Activated T-helper 1 cell treated with anti-CD3 and anti-CD28 coated beads, Interleukin-12 subunit alpha, Interleukin-12 subunit beta, Interleukin-2, Interleukin-4 antibody, amounts not matched to agents 30 ng/mL and 10 ng/mL and 1 ng/mL, durations not matched to agents 14 hours and 24 hours and 36 hours (primary cell): ENCODE measurements around the gene RSU1. TPM values are rescaled to one million over a fixed set of nuclear protein-coding genes. Genes with fewer than 3 reads are reported as not detected.

Source experiments
- DNase-seq: peaks from one replicate; pipeline ENCODE4 v3.0.0; 2021; ENCODE audit warnings: low spot score
- H3K27ac Mint-ChIP-seq: one replicate; pipeline ENCODE4 v1.8.0; 2021; ENCODE audit warnings: mild to moderate bottlenecking, mixed read lengths
- H3K27me3 Mint-ChIP-seq: one replicate; pipeline ENCODE4 v1.8.0; 2022; ENCODE audit warnings: mild to moderate bottlenecking, moderate library complexity, mixed read lengths; ENCODE audit not compliant: insufficient read depth
- H3K36me3 Mint-ChIP-seq: one replicate; pipeline ENCODE4 v1.8.0; 2021; ENCODE audit warnings: low read depth, mixed read lengths
- H3K4me1 Mint-ChIP-seq: one replicate; pipeline ENCODE4 v1.8.0; 2021; ENCODE audit warnings: low read depth, mixed read lengths
- H3K4me3 Mint-ChIP-seq: one replicate; pipeline ENCODE4 v1.8.0; 2021; ENCODE audit warnings: mild to moderate bottlenecking, moderate library complexity, mixed read lengths
- H3K9me3 Mint-ChIP-seq: one replicate; pipeline ENCODE4 v1.8.0; 2021; ENCODE audit warnings: mixed read lengths
- intact Hi-C: fragments of 100-400 bp; cut with micrococcal nuclease; formaldehyde crosslinking; loops from one replicate; pipeline ENCODE4 v1.15.1; 2024
- total RNA-seq: library from RNA; stranded (reverse); gene quantifications from 2 replicates; pipeline ENCODE4 v1.2.3, GENCODE V29; 2022

RSU1 gene
- total RNA-seq, 1 donor from 2014 or later: 46.9 TPM

DNA sequence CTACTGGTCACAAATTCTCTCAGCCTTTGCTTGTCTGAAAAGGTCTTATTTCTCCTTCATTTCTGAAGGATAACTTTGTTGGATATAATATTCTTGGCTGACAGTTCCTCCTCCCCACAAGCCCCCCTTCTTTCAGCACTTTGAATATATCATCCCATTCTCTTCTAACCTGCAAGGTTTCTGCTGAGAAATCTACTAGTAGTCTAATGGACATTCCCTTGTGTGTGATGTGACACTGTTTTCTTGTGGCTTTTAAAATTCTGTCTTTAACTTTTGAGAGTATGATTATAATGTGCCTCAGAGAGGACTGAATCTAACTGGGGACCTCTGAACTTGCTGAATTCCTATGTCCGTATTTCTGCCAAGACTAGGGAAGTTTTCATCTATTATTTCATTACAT lies 104.3 kb downstream of the RSU1 start:
- no peaks in the 10 kb centered on the region for H3K27me3 Mint-ChIP-seq
- H3K4me3 Mint-ChIP-seq: no peak overlapping the region
- H3K27ac Mint-ChIP-seq: no peak overlapping the region
- H3K4me1 Mint-ChIP-seq: no peaks in the 10 kb centered on the region
- H3K9me3 Mint-ChIP-seq: peaks cover 59% of the 10 kb centered on the region
- DNase-seq: no peak
- H3K36me3 Mint-ChIP-seq: peaks cover 18% of the 10 kb centered on the region
- intact Hi-C loops: no loop called here

DNA sequence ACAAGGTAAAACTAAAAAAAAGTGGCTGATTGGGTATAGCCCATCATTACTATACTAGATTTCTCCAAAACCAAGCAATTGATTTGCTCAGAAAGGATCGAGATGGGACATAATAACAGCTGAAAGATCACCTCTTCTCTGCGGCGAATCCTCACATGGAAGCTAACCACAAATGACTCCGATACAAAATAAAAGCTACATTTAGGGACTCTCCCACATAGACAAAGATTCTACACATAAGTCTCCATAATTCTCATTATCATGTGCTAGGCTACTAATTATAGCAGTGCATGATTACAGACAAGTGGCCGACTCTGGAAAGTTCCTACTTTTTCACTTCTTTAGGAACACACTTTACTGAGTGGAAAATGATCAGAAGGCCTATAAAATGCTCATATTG lies 116.9 kb downstream of the RSU1 start:
- Mint-ChIP-seq H3K36me3 (peaks cover 3% of the 10 kb centered on the region), H3K27me3 (no peaks in the 10 kb centered on the region), H3K9me3 (peaks cover 4% of the 10 kb centered on the region), H3K27ac (no peak overlapping the region), H3K4me3 (no peak overlapping the region), H3K4me1 (no peaks in the 10 kb centered on the region)
- intact Hi-C loops: no loop called here
- DNase-seq: no peak

DNA sequence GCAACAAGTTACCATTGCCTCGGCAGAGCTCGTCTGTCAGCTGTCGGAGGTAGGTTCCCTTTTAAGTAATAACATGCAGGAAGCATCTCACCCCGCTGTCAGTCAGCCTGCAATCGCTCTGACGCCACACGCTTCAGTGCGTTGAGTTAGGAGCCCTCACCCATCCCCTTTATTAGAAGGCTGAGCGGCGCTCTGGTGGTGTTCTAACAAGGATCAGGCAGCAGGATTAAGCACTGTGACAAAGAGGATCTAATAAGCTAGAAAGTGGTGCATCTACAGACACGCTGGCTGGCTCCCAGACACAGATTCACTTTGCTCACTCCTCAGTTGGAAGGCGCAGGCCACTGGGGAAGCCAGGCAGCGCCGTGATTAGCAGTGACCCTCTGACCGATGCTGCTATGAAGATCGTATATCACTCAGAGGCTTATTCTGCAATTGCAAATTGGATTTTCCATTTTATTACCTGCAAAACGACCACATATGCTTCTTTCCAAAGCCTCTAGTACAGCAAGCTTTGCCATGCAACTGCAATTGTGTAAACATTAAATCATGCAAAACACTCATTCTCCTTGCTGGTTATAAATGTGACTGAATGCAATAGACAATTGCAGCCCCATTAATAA lies 117.7 kb downstream of the RSU1 start:
- H3K27ac Mint-ChIP-seq: no peak overlapping the region

DNA sequence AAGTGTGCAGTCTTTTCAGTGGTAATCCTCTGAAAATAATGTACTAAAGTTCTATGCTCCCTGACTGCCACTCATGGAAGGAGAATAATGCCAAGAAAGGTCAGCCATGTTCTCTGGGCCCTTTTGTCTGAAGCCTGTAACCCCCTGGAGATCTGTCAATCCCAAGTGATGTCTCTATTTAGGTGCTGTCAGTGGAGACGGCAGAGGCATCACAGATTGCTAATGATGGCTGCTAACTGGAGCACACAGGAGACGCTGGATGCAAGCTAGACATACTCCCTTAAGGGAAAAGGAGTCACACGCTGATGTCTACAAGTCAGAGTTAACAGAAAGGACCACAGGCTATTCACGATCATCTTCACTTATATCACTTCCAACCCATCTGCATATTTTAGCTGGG lies 118.8 kb downstream of the RSU1 start:
- H3K9me3 Mint-ChIP-seq: no peaks in the 10 kb centered on the region
- no peak overlapping the region for H3K27ac Mint-ChIP-seq
- no peak for DNase-seq
- intact Hi-C loops: no loop called here
- H3K4me1 Mint-ChIP-seq: no peaks in the 10 kb centered on the region
- no peaks in the 10 kb centered on the region for H3K36me3 Mint-ChIP-seq
- H3K27me3 Mint-ChIP-seq: no peaks in the 10 kb centered on the region
- H3K4me3 Mint-ChIP-seq: no peak overlapping the region

More for the DNA sequence above, 117.7 kb downstream of the RSU1 start:
- H3K9me3 Mint-ChIP-seq: no peaks in the 10 kb centered on the region
- no peaks in the 10 kb centered on the region for H3K27me3 Mint-ChIP-seq
- intact Hi-C loops: no loop called here
- no peak for DNase-seq
- no peaks in the 10 kb centered on the region for H3K4me1 Mint-ChIP-seq
- no peaks in the 10 kb centered on the region for H3K36me3 Mint-ChIP-seq
- no peak overlapping the region for H3K4me3 Mint-ChIP-seq

DNA sequence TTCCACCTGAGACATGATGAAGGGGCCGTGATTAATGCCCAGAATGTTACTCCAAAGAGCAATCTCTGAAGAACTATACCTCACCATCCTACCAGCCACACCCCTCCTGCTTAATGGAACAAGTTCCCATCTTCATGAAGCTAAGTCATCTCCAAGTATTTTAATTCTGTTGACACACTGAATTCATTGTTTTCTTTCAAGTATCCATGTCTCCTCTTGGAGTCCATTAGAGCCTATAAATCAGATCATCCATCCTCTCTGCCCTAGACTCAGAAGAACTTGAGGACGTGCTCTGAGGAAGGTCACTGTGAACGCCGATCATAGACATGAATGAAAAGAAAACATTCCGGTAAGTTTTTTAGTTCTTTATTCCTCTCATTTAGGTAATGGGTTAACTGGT lies 126.8 kb downstream of the RSU1 start:
- no peak overlapping the region for H3K4me3 Mint-ChIP-seq
- DNase-seq: no peak
- H3K27ac Mint-ChIP-seq: no peak overlapping the region
- H3K4me1 Mint-ChIP-seq: no peaks in the 10 kb centered on the region
- H3K9me3 Mint-ChIP-seq: no peaks in the 10 kb centered on the region
- intact Hi-C loops: no loop called here
- H3K36me3 Mint-ChIP-seq: no peaks in the 10 kb centered on the region
- H3K27me3 Mint-ChIP-seq: no peaks in the 10 kb centered on the region

DNA sequence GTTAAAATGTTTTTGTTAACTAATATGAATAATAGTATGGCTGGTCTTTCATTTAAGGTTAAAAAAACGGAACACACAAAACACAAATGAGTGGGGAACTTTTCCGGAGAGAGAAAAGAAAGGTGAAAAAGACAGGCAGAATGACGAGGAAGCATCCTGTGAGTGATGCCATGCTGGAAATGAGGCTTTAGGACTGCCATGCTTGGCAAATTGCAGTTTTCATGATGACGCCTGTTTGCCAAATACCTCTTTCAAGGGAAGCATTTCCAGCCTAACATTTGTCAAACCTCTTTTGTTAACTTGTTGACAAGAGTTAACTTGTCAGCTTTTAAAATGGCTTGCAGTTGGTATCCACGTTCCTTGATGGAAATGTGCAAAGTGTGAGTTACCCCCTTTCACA lies 127.5 kb downstream of the RSU1 start:
- H3K9me3 Mint-ChIP-seq: no peaks in the 10 kb centered on the region

DNA sequence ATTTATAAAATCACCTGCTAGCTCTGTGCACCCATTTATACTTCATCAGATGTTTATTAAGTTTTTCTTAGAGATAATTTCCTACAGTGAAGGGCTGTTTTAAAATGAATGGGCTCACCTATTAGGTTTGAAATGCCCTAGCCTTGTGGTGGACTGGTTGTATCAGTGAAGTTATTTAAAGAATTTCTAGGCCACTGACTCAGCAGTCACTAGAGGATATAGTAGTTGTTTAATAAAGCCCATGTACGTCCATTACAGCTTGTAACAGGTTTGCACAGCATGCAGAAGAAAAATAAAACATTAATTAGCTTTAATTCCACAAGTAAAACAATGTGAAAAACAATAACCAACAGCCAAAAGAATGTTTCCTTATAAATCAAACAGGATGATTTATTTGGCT lies 128.0 kb downstream of the RSU1 start:
- no peaks in the 10 kb centered on the region for H3K4me1 Mint-ChIP-seq
- DNase-seq: no peak
- H3K36me3 Mint-ChIP-seq: no peaks in the 10 kb centered on the region
- no peaks in the 10 kb centered on the region for H3K9me3 Mint-ChIP-seq
- intact Hi-C loops: no loop called here
- no peaks in the 10 kb centered on the region for H3K27me3 Mint-ChIP-seq
- no peak overlapping the region for H3K4me3 Mint-ChIP-seq
- no peak overlapping the region for H3K27ac Mint-ChIP-seq

More for the DNA sequence above, 127.5 kb downstream of the RSU1 start:
- no peak for DNase-seq
- intact Hi-C loops: no loop called here
- H3K27me3 Mint-ChIP-seq: no peaks in the 10 kb centered on the region
- no peaks in the 10 kb centered on the region for H3K4me1 Mint-ChIP-seq
- H3K4me3 Mint-ChIP-seq: no peak overlapping the region
- no peak overlapping the region for H3K27ac Mint-ChIP-seq
- H3K36me3 Mint-ChIP-seq: no peaks in the 10 kb centered on the region

DNA sequence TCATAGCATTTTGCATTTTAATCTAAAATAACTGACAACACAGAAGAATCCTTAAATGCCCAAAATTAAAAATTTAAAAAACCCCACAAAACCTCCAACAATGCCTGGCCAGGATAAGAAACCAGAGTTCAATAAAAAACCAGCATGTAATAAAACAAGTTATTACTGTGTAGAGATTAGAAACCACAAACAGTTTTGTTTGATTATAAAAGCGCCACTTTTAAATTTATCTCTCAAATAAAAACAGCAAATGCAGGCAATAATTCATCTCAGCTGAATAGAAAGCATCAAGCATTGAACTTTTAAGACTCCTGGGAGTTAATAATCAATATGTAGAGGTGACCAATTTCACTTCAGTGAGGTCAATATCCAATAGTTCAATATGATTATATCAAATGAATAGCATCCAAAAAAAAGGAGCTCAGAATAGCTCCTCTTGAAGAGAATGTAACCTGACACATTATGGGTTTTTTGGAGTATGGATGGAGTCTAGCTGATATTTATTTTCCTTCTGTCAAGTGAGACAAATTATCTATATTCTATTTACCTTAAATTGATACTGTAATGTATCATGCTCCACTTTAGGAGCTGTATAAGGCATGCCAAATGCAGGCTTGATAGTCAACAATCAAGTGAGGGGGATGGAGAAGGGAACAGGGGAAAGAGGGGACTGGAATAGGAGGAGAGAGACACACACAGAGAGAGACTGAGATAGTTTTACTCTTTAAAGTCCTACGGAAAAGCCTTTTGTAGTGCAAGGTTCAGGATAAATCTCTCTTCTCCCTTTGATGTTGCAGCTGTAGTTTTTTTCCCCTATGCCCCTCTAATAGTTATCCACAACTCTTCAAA lies 130.9 kb downstream of the RSU1 start:
- Mint-ChIP-seq H3K9me3 (no peaks in the 10 kb centered on the region), H3K27ac (no peak overlapping the region), H3K4me1 (no peaks in the 10 kb centered on the region), H3K4me3 (no peak overlapping the region), H3K36me3 (no peaks in the 10 kb centered on the region), H3K27me3 (no peaks in the 10 kb centered on the region)
- intact Hi-C loops: no loop called here
- no peak for DNase-seq

DNA sequence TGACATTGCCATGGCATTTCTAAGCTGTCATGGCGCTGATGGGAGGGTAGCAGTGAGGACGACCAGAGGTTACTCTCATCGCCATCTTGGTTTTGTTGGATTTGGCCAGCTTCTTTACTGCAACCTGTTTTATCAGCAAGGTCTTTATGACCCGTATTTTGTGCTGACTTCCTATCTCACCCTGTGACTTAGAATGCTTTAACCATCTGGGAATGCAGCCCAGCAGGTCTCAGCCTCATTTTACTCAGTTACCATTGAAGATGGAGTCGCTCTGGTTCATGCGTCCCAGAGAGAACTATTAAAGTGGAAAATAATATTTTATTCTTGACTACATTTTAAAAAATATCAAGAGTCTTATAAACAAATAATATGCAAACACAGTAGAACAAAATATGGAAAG lies 131.7 kb downstream of the RSU1 start:
- intact Hi-C loops: no loop called here
- no peaks in the 10 kb centered on the region for H3K27me3 Mint-ChIP-seq
- DNase-seq: no peak
- no peak overlapping the region for H3K4me3 Mint-ChIP-seq
- H3K9me3 Mint-ChIP-seq: no peaks in the 10 kb centered on the region
- H3K27ac Mint-ChIP-seq: no peak overlapping the region
- no peaks in the 10 kb centered on the region for H3K4me1 Mint-ChIP-seq
- no peaks in the 10 kb centered on the region for H3K36me3 Mint-ChIP-seq

DNA sequence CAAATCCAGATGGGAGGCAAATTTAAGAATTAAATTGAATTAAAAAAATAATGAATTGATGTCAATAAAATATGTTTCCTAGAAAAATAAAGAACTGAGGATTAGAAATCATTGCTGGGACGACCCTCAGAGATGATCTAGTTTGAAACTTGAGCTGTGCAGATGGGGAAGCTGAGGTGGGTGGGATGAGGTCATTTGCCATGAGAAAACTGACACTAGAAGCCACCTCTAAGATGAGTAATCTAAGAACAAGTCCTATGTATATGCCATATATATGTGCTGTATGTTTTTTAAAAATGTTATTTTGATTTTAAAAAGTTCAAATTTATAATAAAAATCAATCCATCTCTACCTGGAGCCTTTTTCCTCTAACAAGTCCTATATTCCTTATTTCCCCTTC lies 135.7 kb downstream of the RSU1 start:
- Mint-ChIP-seq H3K27me3 (no peaks in the 10 kb centered on the region), H3K4me1 (no peaks in the 10 kb centered on the region), H3K9me3 (peaks cover 10% of the 10 kb centered on the region), H3K4me3 (no peak overlapping the region), H3K36me3 (peaks cover 5% of the 10 kb centered on the region), H3K27ac (no peak overlapping the region)
- intact Hi-C loops: no loop called here
- DNase-seq: no peak

DNA sequence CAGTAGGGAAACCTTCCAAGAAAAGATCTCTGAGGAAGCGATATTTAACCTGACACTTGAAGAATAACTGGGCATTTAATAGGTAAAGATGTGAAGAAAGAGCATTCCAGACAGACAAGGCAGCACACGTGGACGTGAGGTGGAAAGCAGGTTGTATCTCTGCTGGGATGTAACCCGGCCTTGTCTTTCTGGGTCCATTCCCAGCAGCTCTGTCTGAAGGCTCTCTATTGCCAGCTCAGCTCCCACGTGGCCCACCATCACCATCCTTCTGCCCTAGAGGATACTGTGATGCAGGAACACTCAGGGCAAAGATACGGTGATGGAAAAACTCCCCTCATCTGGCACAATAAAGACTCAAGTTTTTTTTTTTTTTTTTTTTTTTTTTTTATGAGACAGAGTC lies 137.7 kb downstream of the RSU1 start:
- H3K27ac Mint-ChIP-seq: no peak overlapping the region
- H3K9me3 Mint-ChIP-seq: peaks cover 10% of the 10 kb centered on the region
- peaks cover 7% of the 10 kb centered on the region for H3K36me3 Mint-ChIP-seq
- DNase-seq: no peak
- no peak overlapping the region for H3K4me3 Mint-ChIP-seq
- intact Hi-C loops: no loop called here
- H3K4me1 Mint-ChIP-seq: no peaks in the 10 kb centered on the region
- H3K27me3 Mint-ChIP-seq: no peaks in the 10 kb centered on the region

DNA sequence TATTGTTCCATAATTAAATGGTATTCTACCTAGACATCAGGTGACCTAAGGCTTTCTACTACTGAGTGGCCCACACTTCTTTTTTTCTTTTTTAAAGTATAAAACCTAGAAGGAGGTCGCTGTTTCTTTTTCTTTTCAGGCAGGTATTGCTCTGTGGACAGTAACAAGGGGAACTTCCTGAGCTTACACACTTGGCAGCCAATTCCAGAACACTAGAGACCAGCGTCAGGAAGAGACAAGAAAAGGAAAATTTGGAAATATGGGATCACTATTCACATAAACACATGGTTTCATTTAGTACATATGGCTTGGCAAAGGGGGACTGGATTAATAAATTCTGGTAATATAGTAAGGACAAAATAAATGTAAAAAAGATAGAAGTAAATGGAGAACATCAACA lies 141.9 kb downstream of the RSU1 start:
- intact Hi-C loops: no loop called here
- peaks cover 13% of the 10 kb centered on the region for H3K9me3 Mint-ChIP-seq
- H3K4me1 Mint-ChIP-seq: no peaks in the 10 kb centered on the region
- H3K4me3 Mint-ChIP-seq: no peak overlapping the region
- peaks cover 11% of the 10 kb centered on the region for H3K36me3 Mint-ChIP-seq
- H3K27ac Mint-ChIP-seq: no peak overlapping the region
- no peak for DNase-seq
- H3K27me3 Mint-ChIP-seq: no peaks in the 10 kb centered on the region

DNA sequence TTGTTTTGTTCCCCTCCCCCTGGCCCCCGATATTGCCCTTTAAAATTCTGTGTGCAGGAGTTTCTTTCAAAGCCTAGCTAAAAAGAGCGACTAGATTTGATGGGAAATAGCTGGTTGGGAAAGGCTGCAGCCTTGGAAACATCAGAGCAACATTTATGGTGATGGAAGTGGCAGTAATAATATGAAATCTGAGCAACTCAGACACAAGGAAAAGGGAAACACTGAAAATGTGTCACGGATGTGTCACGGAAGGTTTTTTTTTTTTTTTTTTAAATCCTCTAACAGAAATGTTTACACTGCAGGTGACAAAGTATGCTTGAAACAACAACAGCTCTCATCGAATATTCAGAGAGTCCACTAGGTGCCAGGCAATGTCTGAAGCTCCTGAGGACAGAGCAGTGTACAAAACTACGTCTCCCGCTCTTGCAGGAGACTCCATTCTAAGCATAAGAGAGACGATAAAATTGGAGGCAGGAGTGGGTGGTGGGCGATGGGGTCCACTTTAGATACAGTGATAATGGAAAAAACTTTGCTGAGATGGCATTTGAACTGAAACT lies 143.0 kb downstream of the RSU1 start:
- Mint-ChIP-seq H3K9me3 (peaks cover 13% of the 10 kb centered on the region), H3K27ac (no peak overlapping the region), H3K36me3 (peaks cover 11% of the 10 kb centered on the region), H3K27me3 (no peaks in the 10 kb centered on the region), H3K4me3 (no peak overlapping the region), H3K4me1 (no peaks in the 10 kb centered on the region)
- DNase-seq: no peak
- intact Hi-C loops: no loop called here
